ENCODE measurements around the gene SLC26A11. TPM values are rescaled to one million over a fixed set of nuclear protein-coding genes. Genes with fewer than 3 reads are reported as not detected.

Gene SLC26A11
- total and polyA plus RNA-seq, 2 of the 13 experiments (the other 11 are each of a cell fraction or from before 2014, with no cell fraction given), result 8.7 to 13.2 TPM

DNA sequence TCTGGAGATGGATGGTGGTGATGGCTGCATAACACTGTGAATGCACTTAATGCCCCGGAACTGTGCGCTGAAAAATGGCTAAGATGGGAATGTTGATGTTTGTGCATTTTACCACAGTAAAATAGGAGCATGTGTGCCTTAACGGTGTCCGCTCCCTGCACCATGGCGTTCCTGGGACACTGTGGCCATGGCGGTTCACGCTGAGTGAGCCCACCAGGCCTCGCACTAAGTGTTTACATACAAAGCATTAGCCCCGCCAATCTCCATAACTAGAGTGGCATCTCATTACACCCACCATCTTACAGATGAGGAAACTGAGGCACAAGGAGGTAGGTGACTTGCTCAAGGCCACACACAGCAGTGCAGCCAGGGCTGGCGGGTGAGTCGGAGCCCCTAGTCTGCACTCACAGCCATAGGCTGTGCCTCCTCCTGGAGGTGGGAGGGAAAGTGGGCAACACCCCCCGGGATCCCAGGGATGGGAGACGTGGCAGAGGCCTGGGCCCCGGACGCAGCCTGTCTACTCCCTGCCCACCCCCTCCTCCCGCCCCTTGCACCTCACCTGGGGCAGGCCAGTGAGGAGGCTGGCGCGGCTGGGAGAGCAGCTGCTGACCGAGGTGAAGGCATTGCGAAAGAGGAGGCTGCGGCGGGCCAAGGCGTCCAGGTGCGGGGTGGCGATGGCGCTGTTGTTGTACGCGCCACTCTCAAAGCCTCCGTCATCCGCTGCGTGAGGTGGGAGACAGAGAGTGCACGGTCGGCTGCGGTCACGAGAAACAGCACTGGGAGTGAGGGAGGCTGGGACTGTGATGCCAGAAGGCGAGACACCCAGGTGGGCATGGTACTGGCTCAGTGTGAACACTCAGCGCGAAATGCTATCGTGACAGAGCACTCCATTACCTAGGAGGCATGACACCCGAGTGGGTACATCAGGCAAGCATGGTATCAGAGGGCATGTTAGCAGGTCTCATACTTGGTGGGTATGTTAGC is 3.5 kb upstream of the SLC26A11 start (continued):
- TF ChIP-seq, protein P1, sequence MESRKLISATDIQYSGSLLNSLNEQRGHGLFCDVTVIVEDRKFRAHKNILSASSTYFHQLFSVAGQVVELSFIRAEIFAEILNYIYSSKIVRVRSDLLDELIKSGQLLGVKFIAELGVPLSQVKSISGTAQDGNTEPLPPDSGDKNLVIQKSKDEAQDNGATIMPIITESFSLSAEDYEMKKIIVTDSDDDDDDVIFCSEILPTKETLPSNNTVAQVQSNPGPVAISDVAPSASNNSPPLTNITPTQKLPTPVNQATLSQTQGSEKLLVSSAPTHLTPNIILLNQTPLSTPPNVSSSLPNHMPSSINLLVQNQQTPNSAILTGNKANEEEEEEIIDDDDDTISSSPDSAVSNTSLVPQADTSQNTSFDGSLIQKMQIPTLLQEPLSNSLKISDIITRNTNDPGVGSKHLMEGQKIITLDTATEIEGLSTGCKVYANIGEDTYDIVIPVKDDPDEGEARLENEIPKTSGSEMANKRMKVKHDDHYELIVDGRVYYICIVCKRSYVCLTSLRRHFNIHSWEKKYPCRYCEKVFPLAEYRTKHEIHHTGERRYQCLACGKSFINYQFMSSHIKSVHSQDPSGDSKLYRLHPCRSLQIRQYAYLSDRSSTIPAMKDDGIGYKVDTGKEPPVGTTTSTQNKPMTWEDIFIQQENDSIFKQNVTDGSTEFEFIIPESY (CRISPR knock-in tag; IDR thresholded peaks at IDR 0.05), result 0 out of 2 replicates have a peak, but pooled peaks have one; percentile 18
- TF ChIP-seq GABPB1 (CRISPR knock-in tag; IDR thresholded peaks at IDR 0.05) (no peak), AGO2 (optimal IDR thresholded peaks at IDR 0.05; ENCODE audit: low read depth, low read length) (peak; percentile 50), ZFP1 (CRISPR knock-in tag; IDR thresholded peaks at IDR 0.05) (no peak), ZC3H4 (CRISPR knock-in tag; IDR thresholded peaks at IDR 0.05; ENCODE audit: borderline replicate concordance) (no peak), SUZ12 (IDR thresholded peaks at IDR 0.05; ENCODE audit: low read depth, low read length) (no peak), ZNF230 (CRISPR knock-in tag; IDR thresholded peaks at IDR 0.05) (no peak), ATF7-NPFF (CRISPR knock-in tag; IDR thresholded peaks at IDR 0.05; ENCODE audit: low read depth) (no peak), MTF2 (CRISPR knock-in tag; IDR thresholded peaks at IDR 0.05; ENCODE audit: borderline replicate concordance) (no peak), PITX1 (CRISPR knock-in tag; IDR thresholded peaks at IDR 0.05) (no peak), CEBPB (IDR thresholded peaks at IDR 0.05; ENCODE audit: borderline replicate concordance, low read depth, low read length) (peak; percentile 53; the same call in 1 of the 2 replicates), ZNF891 (CRISPR knock-in tag; IDR thresholded peaks at IDR 0.05) (0 out of 2 replicates have a peak, but pooled peaks have one; percentile 37), KDM5A (IDR thresholded peaks at IDR 0.05; ENCODE audit: borderline replicate concordance, low read length) (no peak)
- TF ChIP-seq, protein P2, sequence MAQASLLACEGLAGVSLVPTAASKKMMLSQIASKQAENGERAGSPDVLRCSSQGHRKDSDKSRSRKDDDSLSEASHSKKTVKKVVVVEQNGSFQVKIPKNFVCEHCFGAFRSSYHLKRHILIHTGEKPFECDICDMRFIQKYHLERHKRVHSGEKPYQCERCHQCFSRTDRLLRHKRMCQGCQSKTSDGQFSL (CRISPR knock-in tag; IDR thresholded peaks at IDR 0.05), result no peak
- TF ChIP-seq, protein P3, sequence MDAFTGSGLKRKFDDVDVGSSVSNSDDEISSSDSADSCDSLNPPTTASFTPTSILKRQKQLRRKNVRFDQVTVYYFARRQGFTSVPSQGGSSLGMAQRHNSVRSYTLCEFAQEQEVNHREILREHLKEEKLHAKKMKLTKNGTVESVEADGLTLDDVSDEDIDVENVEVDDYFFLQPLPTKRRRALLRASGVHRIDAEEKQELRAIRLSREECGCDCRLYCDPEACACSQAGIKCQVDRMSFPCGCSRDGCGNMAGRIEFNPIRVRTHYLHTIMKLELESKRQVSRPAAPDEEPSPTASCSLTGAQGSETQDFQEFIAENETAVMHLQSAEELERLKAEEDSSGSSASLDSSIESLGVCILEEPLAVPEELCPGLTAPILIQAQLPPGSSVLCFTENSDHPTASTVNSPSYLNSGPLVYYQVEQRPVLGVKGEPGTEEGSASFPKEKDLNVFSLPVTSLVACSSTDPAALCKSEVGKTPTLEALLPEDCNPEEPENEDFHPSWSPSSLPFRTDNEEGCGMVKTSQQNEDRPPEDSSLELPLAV (CRISPR knock-in tag; conservative IDR thresholded peaks at IDR 0.05; ENCODE audit: low read depth), result no peak

Measured in HepG2 (cell line).